HG03175 (cell line): ENCODE measurements around the gene RANBP9.

Experiments
- ATAC-seq: cut with Tn5 transposase; IDR thresholded peaks from one replicate; pipeline ENCODE4 v1.9.1; 2021; ENCODE audit warnings: mild to moderate bottlenecking, moderate library complexity; ENCODE audit not compliant: unreplicated experiment

The RANBP9 gene

DNA sequence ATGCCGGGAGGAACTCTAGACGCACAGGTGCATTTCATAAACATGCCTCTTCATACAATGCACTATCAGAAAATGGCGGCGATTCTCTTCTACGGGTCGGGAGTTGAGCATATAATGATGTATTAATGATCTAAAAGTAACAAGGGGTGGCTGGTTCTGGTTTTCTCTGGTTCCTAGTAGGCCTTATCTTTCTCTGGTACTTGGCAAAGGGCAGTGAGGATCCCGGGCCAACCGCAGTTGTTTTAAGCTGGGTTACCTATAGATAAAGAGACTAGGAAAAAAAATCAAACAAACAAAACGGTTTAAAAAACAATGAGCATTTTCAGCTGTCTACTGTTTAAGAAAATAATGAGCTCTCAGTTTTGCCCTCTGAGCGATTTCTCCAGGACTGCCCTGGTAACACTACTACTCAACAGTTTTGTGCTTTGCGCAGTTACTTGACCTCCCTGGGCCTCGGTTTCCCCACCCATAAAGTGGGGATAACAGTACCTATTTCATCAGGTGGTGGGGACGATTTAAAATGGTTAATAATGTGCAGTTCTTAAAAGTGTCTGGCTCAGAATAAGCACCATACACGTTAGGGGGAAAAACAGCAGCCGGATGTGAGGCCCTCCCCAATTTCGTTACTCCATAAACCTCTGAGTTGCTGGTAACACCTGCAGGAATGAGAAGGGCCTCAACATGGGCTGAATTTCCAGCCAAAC, 138.5 kb downstream of the RANBP9 start:
- ATAC-seq = no peak

DNA sequence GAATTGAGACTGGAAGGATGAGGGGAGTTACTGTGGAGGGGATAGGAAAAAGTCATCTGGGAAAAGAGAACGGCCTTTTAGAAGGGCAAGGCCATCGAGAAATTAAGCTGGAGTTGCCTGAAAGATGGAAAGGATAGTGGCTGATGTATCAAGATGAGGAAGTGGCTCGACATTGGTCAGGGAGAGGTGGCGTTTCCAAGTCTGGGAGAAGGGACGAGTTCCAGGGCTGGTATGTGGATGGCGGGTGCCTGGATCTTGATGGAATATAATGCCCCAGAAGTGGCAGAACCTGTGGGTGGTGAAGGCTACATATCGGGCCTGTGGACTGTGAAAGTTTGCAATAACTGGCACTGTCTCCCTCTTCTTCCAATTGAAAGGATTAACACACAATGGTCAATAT, 139.4 kb downstream of the RANBP9 start:
- no peak for ATAC-seq
